SU-DHL-6 (cell line): ENCODE measurements around the gene UNC119B.

Experiments used
- EZH2phosphoT487 ChIP-seq: fragments of 200-600 bp; sonication (generic), shearing (Covaris generic); conservative IDR thresholded peaks from 2 replicates; pipeline ENCODE4 v1.6.1; 2018; ENCODE audit warnings: mild to moderate bottlenecking, antibody characterized with exemption, low read length, moderate library complexity, mixed read lengths
- TF ChIP-seq, protein P1 (sequence below): fragments of 200-600 bp; sonication (generic); IDR thresholded peaks from one replicate; pipeline ENCODE4 v1.5.1; 2017; ENCODE audit warnings: antibody characterized with exemption, mild to moderate bottlenecking, low read length, moderate library complexity; ENCODE audit not compliant: insufficient read depth, poor library complexity, severe bottlenecking

DNA sequence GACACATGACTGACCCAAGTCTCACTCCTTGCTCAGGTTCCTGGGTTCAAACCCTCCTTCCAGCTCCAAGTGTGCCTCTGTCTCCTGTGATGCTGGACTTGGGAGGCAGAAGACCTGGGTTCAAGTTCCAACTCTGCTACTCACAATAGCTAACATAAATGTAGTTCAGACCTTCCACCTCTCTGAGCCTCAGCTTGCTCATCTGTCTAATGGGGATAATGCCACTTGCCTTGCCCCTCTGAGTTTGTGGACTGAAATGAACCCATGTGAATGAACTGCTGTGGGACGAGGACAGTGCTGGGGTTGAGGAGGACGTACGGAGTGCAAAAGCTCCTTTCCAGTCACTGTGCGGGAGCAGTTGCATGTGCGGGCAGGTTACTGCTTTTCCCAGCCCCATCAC, 56.3 kb downstream of the UNC119B start:
- TF ChIP-seq, protein P1, sequence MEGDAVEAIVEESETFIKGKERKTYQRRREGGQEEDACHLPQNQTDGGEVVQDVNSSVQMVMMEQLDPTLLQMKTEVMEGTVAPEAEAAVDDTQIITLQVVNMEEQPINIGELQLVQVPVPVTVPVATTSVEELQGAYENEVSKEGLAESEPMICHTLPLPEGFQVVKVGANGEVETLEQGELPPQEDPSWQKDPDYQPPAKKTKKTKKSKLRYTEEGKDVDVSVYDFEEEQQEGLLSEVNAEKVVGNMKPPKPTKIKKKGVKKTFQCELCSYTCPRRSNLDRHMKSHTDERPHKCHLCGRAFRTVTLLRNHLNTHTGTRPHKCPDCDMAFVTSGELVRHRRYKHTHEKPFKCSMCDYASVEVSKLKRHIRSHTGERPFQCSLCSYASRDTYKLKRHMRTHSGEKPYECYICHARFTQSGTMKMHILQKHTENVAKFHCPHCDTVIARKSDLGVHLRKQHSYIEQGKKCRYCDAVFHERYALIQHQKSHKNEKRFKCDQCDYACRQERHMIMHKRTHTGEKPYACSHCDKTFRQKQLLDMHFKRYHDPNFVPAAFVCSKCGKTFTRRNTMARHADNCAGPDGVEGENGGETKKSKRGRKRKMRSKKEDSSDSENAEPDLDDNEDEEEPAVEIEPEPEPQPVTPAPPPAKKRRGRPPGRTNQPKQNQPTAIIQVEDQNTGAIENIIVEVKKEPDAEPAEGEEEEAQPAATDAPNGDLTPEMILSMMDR = no peak
- no peak for TF ChIP-seq EZH2phosphoT487
